Measurements from ENCODE around the gene GAPVD1.

DNA sequence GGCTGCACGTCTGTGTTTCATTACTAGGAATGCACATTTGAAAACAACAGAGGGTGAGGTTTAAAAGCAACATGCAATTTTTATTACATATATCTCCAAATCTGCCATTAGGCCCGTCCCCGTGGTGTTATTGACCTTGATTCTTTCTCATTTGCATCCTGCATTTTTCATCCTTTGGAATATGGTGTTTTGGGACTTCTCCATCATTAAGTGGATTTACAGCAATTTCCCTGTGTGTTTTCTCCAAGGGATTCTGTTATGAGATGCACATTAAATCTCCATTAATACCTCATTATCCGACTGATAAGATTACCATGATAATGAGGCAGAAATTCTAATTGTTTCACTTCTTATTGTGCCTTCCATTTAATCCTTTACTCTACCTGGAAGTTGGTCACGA lies 117.6 kb downstream of the GAPVD1 start:
- TF ChIP-seq CTCF (IDR thresholded peaks at IDR 0.05) (no peak), POLR2A (IDR thresholded peaks at IDR 0.05) (no peak), EP300 (IDR thresholded peaks at IDR 0.05) (no peak)

All from ovary (tissue), 3 donors.